Measurements from ENCODE around the gene GPRIN3.

Gene GPRIN3

GRCh38 chr4:89294573-89295269, 12.9 kb downstream of the GPRIN3 start:
- no peak overlapping the region for H3K4me3 ChIP-seq (ENCODE audit: low read depth, low read length)

GRCh38 chr4:89293299-89293698, 14.3 kb downstream of the GPRIN3 start:
- no peak overlapping the region for H3K4me3 ChIP-seq (ENCODE audit: low read depth, low read length)

GRCh38 chr4:89290727-89291516, 16.7 kb downstream of the GPRIN3 start:
- no peak overlapping the region for H3K4me3 ChIP-seq (ENCODE audit: low read depth, low read length)

- H3K4me3 ChIP-seq (ENCODE audit: low read depth, low read length), result no peak overlapping the region
These were observed 18.3 kb downstream of the GPRIN3 start for GRCh38 chr4:89289312-89289711.

GRCh38 chr4:89288430-89288829, 19.2 kb downstream of the GPRIN3 start:
- H3K4me3 ChIP-seq (ENCODE audit: low read depth, low read length), result no peak overlapping the region

- H3K4me3 ChIP-seq (ENCODE audit: low read depth, low read length), result no peak overlapping the region
These were observed 19.7 kb downstream of the GPRIN3 start for GRCh38 chr4:89287945-89288344.

GRCh38 chr4:89285745-89286144, 21.9 kb downstream of the GPRIN3 start:
- no peak overlapping the region for H3K4me3 ChIP-seq (ENCODE audit: low read depth, low read length)

- H3K4me3 ChIP-seq (ENCODE audit: low read depth, low read length), result no peak overlapping the region
These were observed 22.8 kb downstream of the GPRIN3 start for GRCh38 chr4:89284828-89285227.

- H3K4me3 ChIP-seq (ENCODE audit: low read depth, low read length), result no peak overlapping the region
These were observed 23.6 kb downstream of the GPRIN3 start for GRCh38 chr4:89284020-89284424.

GRCh38 chr4:89283226-89284009, 24.2 kb downstream of the GPRIN3 start:
- no peak overlapping the region for H3K4me3 ChIP-seq (ENCODE audit: low read depth, low read length)

GRCh38 chr4:89279385-89279784, 28.2 kb downstream of the GPRIN3 start:
- no peak overlapping the region for H3K4me3 ChIP-seq (ENCODE audit: low read depth, low read length)

GRCh38 chr4:89277412-89277811, 30.2 kb downstream of the GPRIN3 start:
- no peak overlapping the region for H3K4me3 ChIP-seq (ENCODE audit: low read depth, low read length)

- no peak overlapping the region for H3K4me3 ChIP-seq (ENCODE audit: low read depth, low read length)
These were observed 31.3 kb downstream of the GPRIN3 start for GRCh38 chr4:89276296-89276695.

- no peak overlapping the region for H3K4me3 ChIP-seq (ENCODE audit: low read depth, low read length)
These were observed 32.0 kb downstream of the GPRIN3 start for GRCh38 chr4:89275587-89275986.

GRCh38 chr4:89273741-89274141, 33.9 kb downstream of the GPRIN3 start:
- H3K4me3 ChIP-seq (ENCODE audit: low read depth, low read length), result no peak overlapping the region

- no peak overlapping the region for H3K4me3 ChIP-seq (ENCODE audit: low read depth, low read length)
These were observed 36.8 kb downstream of the GPRIN3 start for GRCh38 chr4:89270792-89271191.

- H3K4me3 ChIP-seq (ENCODE audit: low read depth, low read length), result no peak overlapping the region
These were observed 38.4 kb downstream of the GPRIN3 start for GRCh38 chr4:89269121-89269666.

GRCh38 chr4:89268679-89269078, 38.9 kb downstream of the GPRIN3 start:
- H3K4me3 ChIP-seq (ENCODE audit: low read depth, low read length), result no peak overlapping the region

GRCh38 chr4:89267846-89268245, 39.8 kb downstream of the GPRIN3 start:
- H3K4me3 ChIP-seq (ENCODE audit: low read depth, low read length), result no peak overlapping the region

- no peak overlapping the region for H3K4me3 ChIP-seq (ENCODE audit: low read depth, low read length)
These were observed 40.2 kb downstream of the GPRIN3 start for GRCh38 chr4:89267392-89267791.

GRCh38 chr4:89266128-89266527, 41.5 kb downstream of the GPRIN3 start:
- H3K4me3 ChIP-seq (ENCODE audit: low read depth, low read length), result no peak overlapping the region

Measured in iPS-11a (cell line).